ENCODE data around the gene THSD7B.
A peak's percentile ranks its signal among the peaks of the same experiment; 100 is the strongest.

Gene THSD7B

DNA sequence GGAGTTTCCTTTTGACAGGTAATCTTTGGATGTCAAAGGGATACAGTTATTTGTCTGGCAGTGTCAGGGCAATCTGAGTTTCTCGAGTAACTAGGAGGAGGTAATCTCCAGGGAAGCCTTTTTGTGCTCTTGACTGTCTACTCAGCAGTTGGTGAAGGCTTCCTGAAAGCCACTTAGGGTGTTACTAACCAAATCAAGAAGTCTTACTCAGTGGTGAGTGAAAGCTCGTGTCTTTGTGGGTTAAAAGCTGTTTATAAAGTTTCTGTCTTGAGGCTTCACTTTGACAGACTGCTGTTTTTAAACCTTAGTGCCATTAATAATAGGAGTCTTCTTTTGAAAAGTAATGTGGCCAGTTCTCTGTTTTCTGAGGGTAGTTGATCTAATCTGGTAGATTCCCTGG, 1.7 kb downstream of the THSD7B start:
- Histone ChIP-seq H3K4me1 (ENCODE audit: insufficient read depth, low read length) (peaks cover 6% of the 10 kb centered on the region; the same call in 1 of the 2 replicates), H3K27me3 (ENCODE audit: insufficient read depth, low read length) (peaks cover 80% of the 10 kb centered on the region), H3K4me3 (ENCODE audit: low read length) (peak overlapping the region; percentile 76; the same call in 1 of the 2 replicates), H3K9ac (ENCODE audit: low read depth, low read length) (no peak overlapping the region), H3K9me3 (ENCODE audit: insufficient read depth, low read depth, low read length) (no peaks in the 10 kb centered on the region), H3K36me3 (ENCODE audit: insufficient read depth, low read depth, low read length) (no peaks in the 10 kb centered on the region), H3K27ac (ENCODE audit: low read length) (no peak overlapping the region)

DNA sequence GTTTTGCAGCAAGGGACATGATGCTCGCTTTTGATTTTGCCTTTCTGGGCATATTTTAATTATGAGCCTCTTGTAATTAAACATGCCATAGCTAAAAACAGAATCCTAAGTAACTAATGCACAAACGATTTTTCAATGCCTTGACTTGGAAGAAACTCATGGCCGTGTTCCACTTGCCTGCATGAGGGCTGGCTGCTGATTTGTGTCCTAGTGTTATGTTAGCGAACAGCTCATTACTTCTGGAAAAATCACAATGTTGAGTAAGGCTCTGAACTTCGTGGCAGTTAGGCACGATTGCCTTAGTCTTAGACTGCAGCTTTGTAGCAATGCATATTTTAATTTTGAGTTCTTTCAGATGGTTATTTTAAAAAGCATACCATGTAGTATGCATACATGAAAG, 4.5 kb downstream of the THSD7B start:
- H3K27ac ChIP-seq (ENCODE audit: low read length), result no peak overlapping the region
- H3K27me3 ChIP-seq (ENCODE audit: insufficient read depth, low read length), result peaks cover 51% of the 10 kb centered on the region
- no peaks in the 10 kb centered on the region for H3K36me3 ChIP-seq (ENCODE audit: insufficient read depth, low read depth, low read length)
- peaks cover 6% of the 10 kb centered on the region; the same call in 1 of the 2 replicates for H3K4me1 ChIP-seq (ENCODE audit: insufficient read depth, low read length)
- no peak overlapping the region for H3K4me3 ChIP-seq (ENCODE audit: low read length)
- no peak overlapping the region for H3K9ac ChIP-seq (ENCODE audit: low read depth, low read length)
- no peaks in the 10 kb centered on the region for H3K9me3 ChIP-seq (ENCODE audit: insufficient read depth, low read depth, low read length)

GRCh38 chr2:136770384-136770783, 5.0 kb downstream of the THSD7B start:
- H3K9me3 ChIP-seq (ENCODE audit: insufficient read depth, low read depth, low read length), result no peaks in the 10 kb centered on the region
- H3K27me3 ChIP-seq (ENCODE audit: insufficient read depth, low read length), result peaks cover 46% of the 10 kb centered on the region
- H3K4me1 ChIP-seq (ENCODE audit: insufficient read depth, low read length), result peaks cover 6% of the 10 kb centered on the region; the same call in 1 of the 2 replicates
- H3K9ac ChIP-seq (ENCODE audit: low read depth, low read length), result no peak overlapping the region
- H3K36me3 ChIP-seq (ENCODE audit: insufficient read depth, low read depth, low read length), result no peaks in the 10 kb centered on the region
- no peak overlapping the region for H3K27ac ChIP-seq (ENCODE audit: low read length)
- no peak overlapping the region for H3K4me3 ChIP-seq (ENCODE audit: low read length)

- Histone ChIP-seq H3K4me3 (ENCODE audit: low read length) (no peak overlapping the region), H3K4me1 (ENCODE audit: insufficient read depth, low read length) (no peaks in the 10 kb centered on the region), H3K27me3 (ENCODE audit: insufficient read depth, low read length) (no peaks in the 10 kb centered on the region), H3K36me3 (ENCODE audit: insufficient read depth, low read depth, low read length) (no peaks in the 10 kb centered on the region), H3K9me3 (ENCODE audit: insufficient read depth, low read depth, low read length) (no peaks in the 10 kb centered on the region), H3K9ac (ENCODE audit: low read depth, low read length) (no peak overlapping the region), H3K27ac (ENCODE audit: low read length) (no peak overlapping the region)
These were observed 12.0 kb downstream of the THSD7B start for GRCh38 chr2:136777391-136777790.

GRCh38 chr2:136783856-136784255, 18.5 kb downstream of the THSD7B start:
- Histone ChIP-seq H3K27me3 (ENCODE audit: insufficient read depth, low read length) (no peaks in the 10 kb centered on the region), H3K9ac (ENCODE audit: low read depth, low read length) (no peak overlapping the region), H3K4me1 (ENCODE audit: insufficient read depth, low read length) (no peaks in the 10 kb centered on the region), H3K36me3 (ENCODE audit: insufficient read depth, low read depth, low read length) (no peaks in the 10 kb centered on the region), H3K4me3 (ENCODE audit: low read length) (no peak overlapping the region), H3K27ac (ENCODE audit: low read length) (no peak overlapping the region), H3K9me3 (ENCODE audit: insufficient read depth, low read depth, low read length) (no peaks in the 10 kb centered on the region)

DNA sequence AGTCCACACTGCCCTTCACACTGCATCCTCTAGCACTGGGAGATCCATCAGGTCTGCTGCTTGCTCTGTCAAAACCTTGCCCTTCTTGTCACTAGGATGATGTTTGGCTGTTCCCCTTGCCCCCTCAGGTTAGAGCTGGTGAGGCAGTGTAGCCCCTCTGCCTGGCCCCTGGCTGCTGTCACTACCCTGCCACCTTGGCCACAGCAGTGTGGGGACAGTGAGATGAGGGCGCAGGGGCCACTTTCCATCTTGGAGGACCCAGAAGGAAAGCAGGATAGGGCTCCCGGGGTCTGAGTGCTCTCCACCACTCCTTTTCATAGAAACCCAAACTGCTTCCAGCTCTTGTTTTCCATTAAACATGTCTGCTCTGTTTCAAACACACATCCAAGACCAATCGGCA, 19.9 kb downstream of the THSD7B start:
- Histone ChIP-seq H3K27ac (ENCODE audit: low read length) (no peak overlapping the region), H3K9me3 (ENCODE audit: insufficient read depth, low read depth, low read length) (no peaks in the 10 kb centered on the region), H3K4me1 (ENCODE audit: insufficient read depth, low read length) (no peaks in the 10 kb centered on the region), H3K4me3 (ENCODE audit: low read length) (no peak overlapping the region), H3K9ac (ENCODE audit: low read depth, low read length) (no peak overlapping the region), H3K27me3 (ENCODE audit: insufficient read depth, low read length) (no peaks in the 10 kb centered on the region), H3K36me3 (ENCODE audit: insufficient read depth, low read depth, low read length) (no peaks in the 10 kb centered on the region)

GRCh38 chr2:136787970-136788369, 22.6 kb downstream of the THSD7B start:
- H3K27ac ChIP-seq (ENCODE audit: low read length), result no peak overlapping the region
- no peaks in the 10 kb centered on the region for H3K27me3 ChIP-seq (ENCODE audit: insufficient read depth, low read length)
- no peaks in the 10 kb centered on the region for H3K9me3 ChIP-seq (ENCODE audit: insufficient read depth, low read depth, low read length)
- H3K9ac ChIP-seq (ENCODE audit: low read depth, low read length), result no peak overlapping the region
- no peak overlapping the region for H3K4me3 ChIP-seq (ENCODE audit: low read length)
- H3K4me1 ChIP-seq (ENCODE audit: insufficient read depth, low read length), result no peaks in the 10 kb centered on the region
- no peaks in the 10 kb centered on the region for H3K36me3 ChIP-seq (ENCODE audit: insufficient read depth, low read depth, low read length)

GRCh38 chr2:136796339-136796738, 31.0 kb downstream of the THSD7B start:
- H3K27me3 ChIP-seq (ENCODE audit: insufficient read depth, low read length), result no peaks in the 10 kb centered on the region
- no peaks in the 10 kb centered on the region for H3K36me3 ChIP-seq (ENCODE audit: insufficient read depth, low read depth, low read length)
- H3K4me1 ChIP-seq (ENCODE audit: insufficient read depth, low read length), result no peaks in the 10 kb centered on the region
- H3K4me3 ChIP-seq (ENCODE audit: low read length), result no peak overlapping the region
- no peak overlapping the region for H3K27ac ChIP-seq (ENCODE audit: low read length)
- H3K9ac ChIP-seq (ENCODE audit: low read depth, low read length), result no peak overlapping the region
- no peaks in the 10 kb centered on the region for H3K9me3 ChIP-seq (ENCODE audit: insufficient read depth, low read depth, low read length)

DNA sequence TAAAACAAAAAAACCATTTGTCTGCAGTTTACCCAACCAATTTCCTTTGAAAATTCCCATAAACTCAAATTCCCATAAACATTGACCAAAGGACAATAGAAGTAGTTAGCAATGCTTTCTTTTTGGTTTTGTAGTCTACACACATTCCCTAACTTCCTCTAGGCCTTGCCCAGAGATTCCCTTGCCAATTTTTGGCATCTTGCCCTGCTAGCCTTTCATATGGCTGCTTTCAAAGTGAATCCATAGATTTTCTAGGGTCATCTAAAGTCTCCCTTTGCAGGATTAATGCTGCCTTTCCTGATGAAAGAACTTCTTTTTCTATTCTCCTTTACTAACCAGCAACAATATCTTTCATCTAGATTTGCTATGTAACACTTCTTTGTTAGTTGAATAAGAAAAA, 33.4 kb downstream of the THSD7B start:
- no peaks in the 10 kb centered on the region for H3K4me1 ChIP-seq (ENCODE audit: insufficient read depth, low read length)
- no peak overlapping the region for H3K9ac ChIP-seq (ENCODE audit: low read depth, low read length)
- H3K27me3 ChIP-seq (ENCODE audit: insufficient read depth, low read length), result no peaks in the 10 kb centered on the region
- H3K4me3 ChIP-seq (ENCODE audit: low read length), result no peak overlapping the region
- H3K9me3 ChIP-seq (ENCODE audit: insufficient read depth, low read depth, low read length), result no peaks in the 10 kb centered on the region
- H3K36me3 ChIP-seq (ENCODE audit: insufficient read depth, low read depth, low read length), result no peaks in the 10 kb centered on the region
- H3K27ac ChIP-seq (ENCODE audit: low read length), result no peak overlapping the region

GRCh38 chr2:136801661-136802060, 36.3 kb downstream of the THSD7B start:
- H3K36me3 ChIP-seq (ENCODE audit: insufficient read depth, low read depth, low read length), result no peaks in the 10 kb centered on the region
- H3K27me3 ChIP-seq (ENCODE audit: insufficient read depth, low read length), result no peaks in the 10 kb centered on the region
- no peaks in the 10 kb centered on the region for H3K9me3 ChIP-seq (ENCODE audit: insufficient read depth, low read depth, low read length)
- no peaks in the 10 kb centered on the region for H3K4me1 ChIP-seq (ENCODE audit: insufficient read depth, low read length)
- no peak overlapping the region for H3K27ac ChIP-seq (ENCODE audit: low read length)
- no peak overlapping the region for H3K9ac ChIP-seq (ENCODE audit: low read depth, low read length)
- no peak overlapping the region for H3K4me3 ChIP-seq (ENCODE audit: low read length)

GRCh38 chr2:136809998-136810397, 44.7 kb downstream of the THSD7B start:
- Histone ChIP-seq H3K27me3 (ENCODE audit: insufficient read depth, low read length) (no peaks in the 10 kb centered on the region), H3K9me3 (ENCODE audit: insufficient read depth, low read depth, low read length) (no peaks in the 10 kb centered on the region), H3K4me1 (ENCODE audit: insufficient read depth, low read length) (no peaks in the 10 kb centered on the region), H3K27ac (ENCODE audit: low read length) (no peak overlapping the region), H3K9ac (ENCODE audit: low read depth, low read length) (no peak overlapping the region), H3K36me3 (ENCODE audit: insufficient read depth, low read depth, low read length) (no peaks in the 10 kb centered on the region), H3K4me3 (ENCODE audit: low read length) (no peak overlapping the region)

DNA sequence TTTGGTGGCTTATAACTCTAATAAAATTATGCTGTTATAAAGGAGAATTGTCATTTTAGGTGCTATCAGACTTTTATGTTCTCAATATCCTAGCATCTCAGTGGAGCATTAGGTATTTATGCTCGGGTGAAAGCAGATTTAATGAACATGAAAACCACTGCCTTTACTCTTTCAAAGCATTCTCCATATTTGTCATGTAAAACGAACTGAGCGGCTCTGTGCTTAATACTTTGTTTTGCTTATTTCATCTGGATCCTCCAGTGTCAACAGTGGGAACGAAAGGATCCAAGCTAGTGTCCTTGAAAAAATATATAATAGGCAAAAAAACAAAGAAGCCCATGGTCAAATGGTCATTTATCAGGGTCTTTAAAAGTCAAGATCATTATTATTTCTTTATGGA, 53.5 kb downstream of the THSD7B start:
- no peaks in the 10 kb centered on the region for H3K36me3 ChIP-seq (ENCODE audit: insufficient read depth, low read depth, low read length)
- H3K4me1 ChIP-seq (ENCODE audit: insufficient read depth, low read length), result peaks cover 10% of the 10 kb centered on the region; the same call in 1 of the 2 replicates
- H3K9me3 ChIP-seq (ENCODE audit: insufficient read depth, low read depth, low read length), result no peaks in the 10 kb centered on the region
- H3K4me3 ChIP-seq (ENCODE audit: low read length), result peak overlapping the region; percentile 40
- H3K27ac ChIP-seq (ENCODE audit: low read length), result no peak overlapping the region
- H3K27me3 ChIP-seq (ENCODE audit: insufficient read depth, low read length), result no peaks in the 10 kb centered on the region
- no peak overlapping the region for H3K9ac ChIP-seq (ENCODE audit: low read depth, low read length)

DNA sequence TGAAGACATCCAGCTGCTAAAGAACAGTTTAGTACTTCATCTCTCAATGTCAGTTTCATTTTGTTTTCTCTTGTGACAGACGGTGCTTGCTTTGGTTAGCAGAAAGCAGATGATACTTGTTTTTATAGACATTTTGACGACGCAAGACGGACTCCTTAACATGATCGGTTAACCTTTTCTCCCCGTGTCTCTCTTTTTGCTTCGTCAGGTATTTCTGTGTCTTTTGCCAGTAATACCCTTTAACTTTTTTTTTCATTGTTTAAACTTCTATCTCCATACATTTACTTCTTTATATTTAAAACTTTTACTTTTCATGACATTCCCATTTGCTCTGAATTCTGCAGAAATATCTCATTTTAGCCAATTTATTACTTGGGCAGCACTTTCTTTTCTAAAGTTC, 57.9 kb downstream of the THSD7B start:
- no peaks in the 10 kb centered on the region for H3K36me3 ChIP-seq (ENCODE audit: insufficient read depth, low read depth, low read length)
- H3K9ac ChIP-seq (ENCODE audit: low read depth, low read length), result no peak overlapping the region
- peaks cover 12% of the 10 kb centered on the region; the same call in 1 of the 2 replicates for H3K4me1 ChIP-seq (ENCODE audit: insufficient read depth, low read length)
- no peaks in the 10 kb centered on the region for H3K27me3 ChIP-seq (ENCODE audit: insufficient read depth, low read length)
- no peak overlapping the region for H3K4me3 ChIP-seq (ENCODE audit: low read length)
- no peaks in the 10 kb centered on the region for H3K9me3 ChIP-seq (ENCODE audit: insufficient read depth, low read depth, low read length)
- H3K27ac ChIP-seq (ENCODE audit: low read length), result no peak overlapping the region
